Breast epithelium (tissue), 3 donors: ENCODE results near the gene ATP2C1.

Source experiments
- POLR2A ChIP-seq: fragments of 450-650 bp; IDR thresholded peaks from one replicate; pipeline ENCODE4 v1.6.1; 2016; ENCODE audit warnings: antibody characterized with exemption, mild to moderate bottlenecking, moderate library complexity
- TF ChIP-seq, protein P1 (sequence below), 3 donors: fragments of 450-650 bp; IDR thresholded peaks; one replicate each; pipeline ENCODE4 v1.5.1; 2016 to 2017; ENCODE audit warnings: antibody characterized with exemption in 3 of 3, mild to moderate bottlenecking in 3 of 3, moderate library complexity in 3 of 3

DNA sequence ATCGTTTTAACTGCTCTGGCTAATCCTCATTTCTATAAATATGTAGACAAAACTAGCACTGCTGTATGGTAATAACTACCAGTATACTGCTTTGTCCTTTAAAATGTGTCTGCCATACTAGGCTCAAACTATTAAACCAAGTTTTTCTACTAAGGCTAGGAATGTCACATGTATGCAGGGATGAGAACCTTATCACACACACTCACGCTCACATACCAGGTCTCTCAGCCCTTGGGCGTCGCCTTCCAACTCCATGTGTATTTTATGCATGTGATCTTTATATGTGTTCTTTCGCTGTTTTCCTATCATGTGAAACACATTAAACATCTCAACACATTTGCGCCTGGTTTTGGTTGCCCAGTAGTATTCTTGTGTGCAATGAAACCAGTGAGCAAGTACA, 32.6 kb downstream of the ATP2C1 start:
- TF ChIP-seq, protein P1, sequence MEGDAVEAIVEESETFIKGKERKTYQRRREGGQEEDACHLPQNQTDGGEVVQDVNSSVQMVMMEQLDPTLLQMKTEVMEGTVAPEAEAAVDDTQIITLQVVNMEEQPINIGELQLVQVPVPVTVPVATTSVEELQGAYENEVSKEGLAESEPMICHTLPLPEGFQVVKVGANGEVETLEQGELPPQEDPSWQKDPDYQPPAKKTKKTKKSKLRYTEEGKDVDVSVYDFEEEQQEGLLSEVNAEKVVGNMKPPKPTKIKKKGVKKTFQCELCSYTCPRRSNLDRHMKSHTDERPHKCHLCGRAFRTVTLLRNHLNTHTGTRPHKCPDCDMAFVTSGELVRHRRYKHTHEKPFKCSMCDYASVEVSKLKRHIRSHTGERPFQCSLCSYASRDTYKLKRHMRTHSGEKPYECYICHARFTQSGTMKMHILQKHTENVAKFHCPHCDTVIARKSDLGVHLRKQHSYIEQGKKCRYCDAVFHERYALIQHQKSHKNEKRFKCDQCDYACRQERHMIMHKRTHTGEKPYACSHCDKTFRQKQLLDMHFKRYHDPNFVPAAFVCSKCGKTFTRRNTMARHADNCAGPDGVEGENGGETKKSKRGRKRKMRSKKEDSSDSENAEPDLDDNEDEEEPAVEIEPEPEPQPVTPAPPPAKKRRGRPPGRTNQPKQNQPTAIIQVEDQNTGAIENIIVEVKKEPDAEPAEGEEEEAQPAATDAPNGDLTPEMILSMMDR (IDR thresholded peaks at IDR 0.05), result no peak
- no peak for TF ChIP-seq POLR2A
